ENCODE data around the gene EPB41L1.

Gene EPB41L1

DNA sequence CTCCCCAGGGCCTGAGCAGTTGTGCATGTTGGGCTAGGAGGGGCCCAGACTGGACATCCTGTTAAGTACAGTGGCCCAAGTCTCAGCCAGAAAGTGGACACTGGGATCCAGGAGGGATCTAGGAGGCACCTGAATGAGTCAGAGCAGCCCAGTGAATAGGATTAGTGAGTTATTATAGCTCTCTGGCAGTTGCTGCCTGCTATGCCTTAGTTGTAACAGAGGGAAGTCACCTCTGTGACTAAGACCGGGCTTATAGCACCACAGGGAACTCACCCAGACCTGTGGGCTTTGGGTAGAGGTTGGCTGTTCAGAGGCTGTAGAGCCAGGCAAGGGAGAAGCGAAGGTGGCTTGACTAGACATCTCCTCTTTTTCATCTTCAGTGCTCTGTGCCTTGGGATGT, 42.7 kb downstream of the EPB41L1 start:
- no peak for DNase-seq

DNA sequence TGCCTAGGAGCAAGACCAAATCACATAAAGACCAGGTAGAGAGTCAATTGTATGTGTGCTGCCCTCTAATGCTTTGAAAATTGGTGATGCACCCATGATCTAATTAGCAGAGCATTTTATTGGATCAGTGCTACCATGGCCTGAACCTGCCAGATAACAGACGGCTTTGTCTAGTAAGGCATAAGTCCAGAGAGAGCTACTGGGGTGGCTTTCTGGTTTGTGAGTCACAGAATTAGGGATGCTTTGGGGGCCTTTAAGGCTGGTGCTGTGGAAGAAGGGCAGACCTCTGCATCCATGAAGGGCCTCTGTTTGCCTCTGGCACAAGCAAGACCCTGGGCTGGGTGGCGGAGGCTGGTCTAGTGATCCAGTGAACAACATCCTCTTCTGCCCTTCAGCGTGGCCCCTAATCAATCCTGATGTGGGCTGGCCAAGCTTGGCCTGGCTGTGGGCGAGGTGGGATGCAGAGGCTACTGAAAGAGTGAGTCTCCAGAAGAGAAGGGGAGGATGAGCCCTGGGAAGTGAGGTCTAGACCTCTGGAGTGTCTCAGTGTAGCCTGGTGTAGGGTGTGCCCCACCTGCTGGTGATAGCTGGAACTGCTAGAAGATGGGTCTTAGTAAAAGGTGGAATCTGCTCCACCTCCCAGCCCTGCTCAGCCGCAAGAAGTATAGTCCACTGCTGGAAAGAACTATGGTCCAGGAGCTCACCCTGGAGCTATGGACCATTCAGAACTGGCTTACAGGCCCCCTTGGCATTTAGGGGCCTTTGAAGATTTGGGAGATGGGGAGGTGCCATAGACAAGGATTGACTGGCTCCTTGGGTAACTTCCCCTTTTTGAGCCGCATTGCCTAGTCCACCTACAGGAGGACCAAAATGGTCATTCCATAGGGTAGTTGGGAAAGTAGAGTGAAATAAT, 45.1 kb downstream of the EPB41L1 start:
- DNase-seq: peak; percentile 72 to 89

DNA sequence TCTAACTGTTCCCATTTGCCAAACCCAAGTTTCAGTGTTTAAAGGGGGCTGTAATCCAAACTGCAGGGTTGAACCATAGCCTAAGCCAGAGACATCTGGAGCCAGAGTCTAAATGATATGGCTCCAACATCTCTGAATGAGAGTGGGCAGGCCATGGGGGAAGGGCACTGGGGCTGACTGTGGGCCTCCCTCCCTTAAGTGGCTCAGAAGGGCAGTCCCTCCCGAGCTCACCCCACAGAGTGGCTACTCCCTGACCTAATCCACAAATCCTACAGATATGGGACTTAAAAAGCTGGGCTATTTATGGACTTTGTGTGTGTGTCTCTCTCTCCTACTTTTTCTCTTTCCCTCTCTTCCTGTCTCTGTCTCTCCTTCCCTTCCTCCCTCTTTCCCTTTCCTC, 45.9 kb downstream of the EPB41L1 start:
- no peak for DNase-seq

DNA sequence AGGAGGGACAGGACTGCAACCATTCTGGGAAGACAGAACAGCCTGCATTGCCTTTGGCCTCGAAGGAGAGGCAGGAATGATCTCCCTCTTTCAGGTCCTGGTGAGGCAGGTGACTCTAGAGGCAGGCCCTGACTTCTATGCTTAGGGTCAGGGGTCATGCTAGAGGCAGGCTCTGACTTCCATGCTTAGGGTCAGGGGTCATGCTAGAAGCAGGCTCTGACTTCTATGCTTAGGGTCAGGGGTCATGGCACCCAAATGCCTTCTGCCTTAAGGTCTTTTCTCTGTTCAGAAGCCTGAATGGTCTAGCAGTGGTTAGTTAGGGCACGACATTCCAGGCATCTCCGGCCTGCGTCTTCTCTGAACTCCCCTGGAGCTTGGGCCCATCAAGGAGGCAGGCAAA, 46.7 kb downstream of the EPB41L1 start:
- DNase-seq: no peak

DNA sequence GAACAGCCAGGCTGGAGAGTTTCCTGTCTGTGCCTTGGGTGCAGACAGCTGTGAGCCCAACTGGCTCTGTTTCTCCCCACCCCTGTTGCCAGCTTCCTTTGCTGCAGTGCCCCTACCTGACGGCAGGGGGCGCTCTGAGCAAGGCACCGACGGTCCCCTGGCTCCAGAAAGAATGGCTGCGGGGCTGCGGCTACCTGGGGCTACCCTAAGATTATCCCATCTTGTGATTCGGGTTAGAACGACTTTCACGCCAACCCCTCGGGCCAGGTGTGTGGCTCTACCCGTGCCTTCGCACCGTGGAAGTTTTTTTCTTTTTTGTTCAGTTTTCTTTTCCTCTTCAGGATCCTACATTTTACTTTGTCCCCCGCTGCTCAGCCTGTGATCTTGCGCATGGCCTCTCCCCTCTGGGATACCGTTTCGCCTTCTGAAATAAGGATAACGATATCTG, 48.4 kb downstream of the EPB41L1 start:
- DNase-seq: peak; percentile 37 to 73

DNA sequence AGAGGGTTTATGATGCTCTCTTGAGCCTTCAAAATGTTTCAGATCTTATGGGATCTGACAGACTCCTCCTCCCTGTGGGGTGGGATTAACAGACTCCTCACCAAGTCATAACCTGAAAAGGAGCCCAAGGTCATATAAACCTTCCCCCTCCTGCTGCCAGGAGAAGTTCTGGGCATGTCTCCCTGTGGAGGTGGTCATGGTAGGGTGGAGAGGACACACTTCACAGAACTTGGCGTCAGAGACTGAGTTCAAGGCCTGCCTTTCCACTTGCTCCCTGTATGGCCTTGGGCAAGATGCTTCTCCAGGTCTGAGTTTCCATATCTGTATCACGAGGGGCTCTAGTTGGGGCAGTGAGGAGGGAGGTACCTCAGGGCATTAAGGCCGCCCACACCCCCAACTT, 49.3 kb downstream of the EPB41L1 start:
- DNase-seq: no peak

DNA sequence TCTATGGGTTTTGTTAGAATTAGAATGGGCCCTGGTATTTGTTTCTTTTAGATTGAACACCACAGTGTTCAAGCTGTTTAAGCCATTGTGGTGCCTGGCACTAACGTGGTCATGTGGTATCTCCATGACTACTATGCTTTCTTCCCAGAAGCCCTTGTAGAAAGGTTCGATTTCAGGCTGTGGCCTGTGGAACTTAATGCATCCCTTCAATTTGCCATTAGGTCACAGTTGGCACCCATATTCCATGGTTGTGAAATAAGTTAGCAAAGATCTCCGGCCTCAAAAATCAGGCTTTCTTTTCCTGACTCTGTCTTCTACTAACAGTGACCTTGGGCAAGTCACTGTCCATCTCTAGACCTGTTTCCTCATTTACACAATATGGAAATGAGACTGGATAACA, 50.5 kb downstream of the EPB41L1 start:
- DNase-seq: no peak

DNA sequence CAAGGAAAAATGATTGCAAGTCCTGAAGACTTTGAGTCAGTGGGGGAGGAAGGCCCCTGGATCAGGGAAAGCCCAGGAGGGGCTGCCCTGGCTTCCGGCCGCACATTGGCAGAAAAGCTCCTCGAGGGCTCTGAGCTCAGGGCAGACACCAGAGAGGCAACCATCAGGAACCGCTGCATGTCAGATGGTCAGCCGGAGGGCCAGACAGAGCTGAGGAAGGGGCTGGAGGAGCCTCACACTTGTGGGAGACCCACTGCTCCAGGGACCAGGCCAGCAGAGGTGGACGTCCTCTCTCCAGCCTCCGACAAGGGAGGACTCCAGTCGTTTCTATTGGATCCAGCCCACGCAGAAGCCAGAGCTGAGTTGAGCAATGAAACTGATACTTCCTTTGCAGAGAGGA, 51.5 kb downstream of the EPB41L1 start:
- DNase-seq: no peak

DNA sequence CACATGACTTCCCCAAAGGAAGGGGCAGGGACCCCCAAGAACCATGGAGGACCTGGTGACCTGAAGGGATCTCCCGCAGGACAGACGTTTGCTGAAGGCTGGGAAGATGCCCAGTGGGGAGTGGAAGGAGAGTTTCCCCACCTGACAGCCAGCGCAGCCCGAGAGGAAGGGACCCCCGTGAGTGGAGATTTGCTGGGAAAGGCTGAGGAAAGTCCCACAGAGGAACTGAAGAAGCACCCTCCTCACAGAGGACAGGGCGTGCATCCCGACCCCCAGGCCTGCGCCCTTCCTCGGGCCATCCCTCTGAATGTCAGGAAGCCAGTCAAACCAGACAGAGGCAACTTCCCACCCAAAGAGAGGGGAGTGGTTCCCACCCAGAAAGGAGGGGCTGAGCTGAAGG, 52.1 kb downstream of the EPB41L1 start:
- no peak for DNase-seq

DNA sequence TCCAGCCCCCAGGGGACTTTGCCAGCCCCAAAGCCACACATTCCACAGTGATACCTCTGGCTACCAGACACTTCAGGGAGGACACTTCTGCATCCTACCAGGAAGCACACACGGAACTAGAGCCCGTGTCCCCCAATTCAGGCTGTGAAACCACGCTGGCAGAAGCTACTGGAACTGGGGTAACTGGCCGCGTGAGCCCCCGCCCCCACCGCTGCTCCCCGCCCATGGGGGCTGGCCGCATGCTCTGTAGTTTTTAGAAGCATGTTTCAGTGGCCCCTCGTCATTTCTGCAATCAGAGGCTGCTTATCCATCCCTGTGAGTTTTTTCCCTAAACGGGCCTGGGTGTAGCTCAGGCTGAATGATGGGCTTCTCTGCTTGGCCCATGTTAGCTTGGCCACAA, 53.1 kb downstream of the EPB41L1 start:
- no peak for DNase-seq

DNA sequence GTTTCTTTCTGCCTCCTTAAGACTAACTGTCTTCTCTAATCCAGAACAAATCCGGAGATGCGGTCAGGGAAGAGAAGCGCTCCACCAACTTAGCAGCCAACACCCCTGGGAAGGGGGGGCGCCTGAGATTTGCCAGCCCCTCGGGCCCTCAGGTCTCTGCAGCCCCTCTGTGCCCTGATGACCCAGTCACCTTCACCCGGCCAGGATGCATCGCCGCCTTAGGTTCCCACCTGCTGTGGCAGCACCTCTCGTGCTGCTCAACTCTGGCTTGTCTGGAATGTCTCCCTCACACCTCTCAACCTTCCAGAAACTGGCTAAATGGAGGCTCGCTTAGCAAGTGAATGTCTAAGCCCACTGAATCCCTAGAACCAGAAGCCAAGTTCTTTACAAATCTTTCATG, 53.7 kb downstream of the EPB41L1 start:
- DNase-seq: no peak

DNA sequence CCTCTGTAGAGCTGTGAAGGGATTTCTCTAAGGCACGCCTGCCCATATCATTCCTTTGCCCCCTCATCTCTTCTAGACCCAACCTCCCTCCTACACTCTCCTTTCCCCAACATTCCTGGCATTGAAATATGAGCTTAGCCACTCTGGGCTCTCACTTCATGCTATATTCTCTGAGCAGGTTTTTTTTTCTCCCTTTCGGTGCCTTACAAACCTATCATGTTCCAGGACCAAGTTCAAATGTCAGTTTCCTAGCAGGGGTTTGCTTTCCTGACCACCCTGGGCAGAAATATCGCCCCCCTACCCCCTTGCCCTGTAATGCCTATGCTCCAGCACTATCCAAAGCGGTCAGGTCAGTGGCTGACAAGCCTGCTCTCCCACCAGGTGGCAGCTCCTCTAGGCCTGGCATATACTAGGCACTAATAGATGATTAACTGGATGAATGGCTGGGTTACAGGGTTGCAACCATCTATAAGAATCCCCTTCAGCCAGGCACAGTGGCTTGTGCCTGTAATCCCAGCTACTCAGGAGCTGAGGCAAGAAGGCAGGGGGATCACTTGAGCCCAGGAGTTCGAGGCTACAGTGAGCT, 56.0 kb downstream of the EPB41L1 start:
- no peak for DNase-seq

DNA sequence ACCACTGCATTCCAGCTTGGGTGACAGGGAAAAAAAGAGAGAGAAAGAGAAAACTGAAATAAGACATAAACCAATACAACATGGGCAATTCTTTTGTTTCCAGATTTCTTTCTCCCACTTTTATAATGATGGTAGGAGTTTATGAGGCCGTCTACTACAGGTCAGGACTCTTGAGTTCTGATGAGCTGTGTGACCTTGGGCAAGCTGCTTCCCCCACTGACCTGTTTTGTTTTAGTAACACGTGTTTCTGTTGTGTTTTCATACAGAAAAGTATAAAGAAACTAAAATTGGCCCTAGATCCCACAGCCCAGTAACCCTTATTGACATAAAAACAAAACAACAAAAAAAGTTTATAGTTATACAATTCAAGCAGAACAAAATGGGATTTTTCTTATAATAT, 58.8 kb downstream of the EPB41L1 start:
- no peak for DNase-seq

DNA sequence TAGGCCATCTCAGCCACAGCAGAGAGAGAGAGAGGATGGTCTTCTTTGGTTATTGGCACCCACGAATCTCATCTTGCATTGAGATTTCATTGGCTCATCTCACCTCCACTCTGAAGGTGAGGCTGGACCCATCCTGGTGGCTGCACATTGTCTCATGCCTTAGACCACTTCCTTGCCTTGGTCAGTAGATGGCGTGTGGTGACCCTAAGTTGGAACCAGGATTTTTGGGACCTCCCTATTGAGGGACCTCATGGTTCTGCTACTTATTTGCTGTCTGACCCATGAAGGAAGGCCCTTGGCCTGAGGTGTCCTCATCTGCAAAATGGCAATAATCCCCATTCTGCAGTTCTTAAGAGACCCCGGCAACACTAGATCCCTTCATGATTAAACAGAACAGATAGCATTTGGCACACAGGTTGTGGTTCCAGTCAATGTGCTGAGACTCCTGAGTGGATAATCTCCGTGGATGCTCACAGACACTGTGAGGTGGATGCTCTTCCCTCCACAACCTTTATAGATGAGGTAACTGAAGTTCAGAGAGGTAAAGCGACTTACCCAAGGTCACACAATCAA, 60.2 kb downstream of the EPB41L1 start:
- peak; percentile 49 to 60 for DNase-seq

DNA sequence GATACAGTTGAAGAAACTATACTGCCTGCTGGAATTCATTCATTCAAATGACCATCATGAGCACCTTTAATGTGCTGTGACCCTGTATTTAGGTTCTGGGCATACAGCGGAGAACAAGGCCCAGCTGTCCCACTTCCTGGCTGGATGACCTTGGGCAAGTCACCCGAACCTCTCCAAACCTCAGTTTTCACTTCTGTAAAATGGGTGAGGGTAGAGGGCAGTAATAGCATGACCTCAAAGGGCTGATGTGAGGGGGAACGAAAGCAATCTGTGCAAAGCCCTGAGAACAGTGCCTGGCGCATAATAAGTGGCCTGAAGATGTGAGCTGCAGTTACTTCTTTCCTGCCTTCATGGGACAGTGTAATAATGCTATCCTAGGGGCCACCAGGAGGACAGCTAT, 61.2 kb downstream of the EPB41L1 start:
- no peak for DNase-seq

DNA sequence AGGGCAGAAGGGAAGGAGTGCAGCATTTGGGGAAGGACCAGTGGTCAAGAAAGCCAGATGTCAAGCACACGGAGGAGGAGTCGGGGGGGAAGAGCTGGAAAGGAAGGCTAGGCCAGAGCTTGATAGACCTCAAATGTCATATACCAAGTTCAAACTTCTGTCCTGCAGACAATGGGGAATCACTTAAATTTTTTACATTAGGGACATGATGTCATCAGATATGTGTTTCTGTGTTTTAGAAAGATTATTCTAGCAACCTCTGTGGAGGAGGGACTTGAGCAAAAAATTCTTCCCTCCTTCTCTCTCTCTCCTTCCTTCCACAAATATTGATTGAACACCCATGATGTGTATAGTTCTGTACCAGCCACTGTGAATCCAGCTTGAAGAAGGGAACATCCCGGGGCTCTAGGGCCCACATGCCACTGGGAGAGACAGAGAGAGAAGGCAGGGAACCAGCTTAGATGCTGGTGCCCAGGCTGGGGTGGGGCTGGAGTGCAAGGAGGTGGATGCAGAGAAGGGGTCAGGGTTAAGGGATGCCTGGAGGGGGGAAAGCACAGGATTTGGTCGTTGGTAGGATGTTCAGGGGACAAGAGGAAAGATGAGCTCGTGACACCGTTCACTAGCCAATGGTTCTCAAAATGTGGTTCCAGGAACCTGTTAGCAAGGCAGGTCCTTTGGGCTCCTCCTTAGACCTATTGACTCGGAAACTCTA, 61.9 kb downstream of the EPB41L1 start:
- no peak for DNase-seq

DNA sequence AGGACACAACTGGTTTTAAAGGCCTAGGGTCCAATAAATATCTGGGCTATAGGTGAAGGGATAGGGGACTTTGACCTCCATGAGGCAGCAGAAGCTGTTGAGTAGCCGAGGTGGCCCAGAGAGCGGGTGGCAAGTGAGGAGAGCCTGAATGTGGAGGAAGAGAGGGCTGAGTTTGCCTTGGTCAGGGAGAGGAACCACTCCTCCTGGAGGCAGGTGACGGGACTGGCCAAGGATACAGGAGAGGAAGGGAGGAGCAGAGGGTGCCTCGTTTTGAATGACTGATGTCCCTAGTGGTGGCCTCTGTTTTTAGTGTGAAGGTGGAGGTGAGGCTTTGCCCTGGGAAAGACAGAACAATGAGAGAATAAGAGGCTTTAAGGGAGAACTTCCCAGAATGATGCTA, 62.7 kb downstream of the EPB41L1 start:
- DNase-seq: peak in 1 of 2 experiments; percentile 39

DNA sequence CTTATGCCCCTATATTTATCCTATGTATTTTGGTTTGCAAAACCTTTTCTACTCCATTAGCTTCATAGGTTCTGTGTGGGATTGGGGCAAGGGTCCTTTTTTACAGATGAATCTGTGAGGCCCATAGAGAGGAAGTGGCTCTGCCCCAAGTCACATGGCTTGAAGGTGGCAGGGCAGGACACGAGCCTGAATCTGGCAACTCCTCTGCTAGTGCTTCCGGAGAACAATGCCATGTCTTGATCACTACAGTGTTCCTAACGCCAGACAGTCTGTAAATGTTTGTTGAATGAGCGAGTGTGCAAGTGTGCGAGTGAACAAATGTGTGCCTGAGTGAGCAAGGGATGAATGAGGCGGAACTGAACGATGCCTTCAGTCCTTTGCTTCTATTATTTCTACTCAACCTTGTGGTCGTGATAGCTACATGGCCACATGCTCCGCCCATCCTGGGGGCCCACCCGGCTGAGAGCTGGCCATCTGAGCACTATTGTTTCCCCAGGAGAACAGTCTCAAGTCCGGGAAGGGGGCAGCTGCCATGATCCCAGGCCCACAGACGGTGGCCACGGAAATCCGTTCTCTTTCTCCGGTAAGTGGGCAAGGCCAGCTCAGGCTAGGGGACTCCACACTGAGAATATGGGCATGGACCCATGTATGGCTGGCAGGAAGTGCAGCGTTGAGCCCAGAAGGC, 64.0 kb downstream of the EPB41L1 start:
- DNase-seq: no peak

DNA sequence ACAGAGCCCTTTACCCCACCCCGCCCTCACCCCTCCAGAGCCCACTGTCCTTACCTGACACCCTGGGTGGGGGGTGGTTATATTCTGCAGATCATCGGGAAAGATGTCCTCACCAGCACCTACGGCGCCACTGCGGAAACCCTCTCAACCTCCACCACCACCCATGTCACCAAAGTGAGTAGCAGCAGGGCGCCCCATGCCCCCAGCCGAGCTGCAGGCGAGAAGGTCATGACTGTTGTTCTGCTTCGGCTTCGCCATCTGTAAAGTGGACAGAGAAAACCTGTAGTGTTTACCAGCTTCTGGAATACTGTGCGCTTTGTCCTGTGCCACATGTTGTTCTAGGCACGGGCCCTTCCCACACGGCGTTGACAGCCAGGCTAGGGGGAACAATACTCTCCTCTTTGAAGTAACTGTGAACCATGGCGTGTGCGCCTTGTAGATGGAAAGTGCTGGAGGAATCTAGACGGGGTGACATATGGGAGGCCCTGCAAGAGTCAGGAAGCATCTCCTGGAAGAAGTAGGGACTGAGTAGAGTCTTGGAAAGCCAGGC, 65.2 kb downstream of the EPB41L1 start:
- DNase-seq: no peak

DNA sequence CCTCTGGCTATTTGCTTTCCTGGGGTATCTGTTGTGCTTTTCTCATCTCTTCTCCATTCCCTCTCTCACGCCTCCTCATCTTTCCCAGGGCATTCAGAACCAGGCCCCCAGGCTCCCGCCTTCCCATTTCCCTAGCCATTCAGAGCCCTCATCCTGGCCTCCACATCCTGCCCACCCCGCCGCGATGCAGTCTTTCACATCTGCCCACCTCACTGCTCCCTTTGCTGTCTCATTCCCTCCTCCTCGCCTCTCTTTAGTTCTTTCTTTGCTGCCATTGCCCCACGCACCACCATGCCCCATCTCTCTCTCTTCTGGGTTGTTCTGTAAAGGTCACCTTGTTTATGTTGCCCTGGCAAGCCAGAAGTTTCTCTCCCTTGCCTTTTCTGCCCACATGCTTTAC, 71.1 kb downstream of the EPB41L1 start:
- no peak for DNase-seq

DNA sequence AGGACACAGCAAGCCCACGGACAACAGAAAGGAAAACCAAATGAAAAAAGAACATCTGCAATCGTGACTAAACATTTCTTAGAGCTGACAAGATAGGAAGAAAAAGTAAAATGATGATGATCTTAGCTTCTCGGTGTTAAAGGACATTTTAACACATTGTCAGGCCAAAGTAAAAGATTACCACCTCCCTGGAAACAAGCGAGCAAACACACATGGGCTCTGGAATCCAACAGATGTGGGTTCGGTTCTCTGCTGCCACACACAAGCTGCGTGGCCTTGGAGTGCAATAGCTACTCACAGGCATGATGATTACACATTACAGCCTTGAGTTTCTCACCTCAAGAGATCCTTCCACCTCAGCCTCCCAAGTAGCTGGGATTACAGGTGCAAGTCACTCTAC, 74.2 kb downstream of the EPB41L1 start:
- no peak for DNase-seq

DNA sequence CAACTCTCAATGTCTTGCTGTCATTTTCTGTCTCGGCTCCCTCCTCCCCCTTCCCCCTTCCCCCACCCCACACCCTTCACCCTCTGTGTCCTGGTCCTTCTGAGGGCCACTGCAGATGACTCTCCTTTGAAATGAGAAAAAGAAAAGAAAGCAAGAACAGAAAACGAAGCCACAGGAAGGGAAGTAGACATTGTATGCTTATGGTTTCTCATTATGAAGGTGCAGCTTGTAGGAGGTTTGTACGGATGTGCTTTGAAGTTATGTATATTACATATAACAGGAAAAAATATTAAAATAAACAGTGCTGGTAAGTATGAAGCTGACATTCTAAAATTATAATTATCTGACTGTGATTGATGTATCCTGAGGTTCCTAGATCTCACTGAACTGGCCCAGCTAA, 75.5 kb downstream of the EPB41L1 start:
- DNase-seq: no peak

DNA sequence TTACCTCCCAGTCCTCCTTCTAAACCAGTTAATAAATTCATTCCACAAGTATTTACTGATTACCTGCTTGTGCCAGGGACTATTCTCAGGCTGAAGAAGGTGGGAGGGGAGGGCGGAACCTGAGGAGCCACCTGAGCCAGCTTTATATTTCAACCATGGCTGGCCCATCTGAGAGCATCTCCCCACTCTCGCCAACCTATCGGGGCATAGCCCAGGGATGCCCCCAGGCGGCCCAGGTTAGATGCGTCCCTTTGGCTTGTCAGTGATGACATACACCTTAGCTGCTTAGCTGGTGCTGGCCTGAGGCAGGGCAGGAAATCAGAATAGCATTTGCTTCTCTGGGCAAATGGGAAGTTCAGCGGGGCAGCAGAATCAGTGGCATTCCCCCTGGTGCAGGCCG, 76.8 kb downstream of the EPB41L1 start:
- DNase-seq: no peak

Measured in SW 1271 (cell line).